GM12874 (cell line): Measurements from ENCODE around the gene TM2D1.

Experiments
- CTCF ChIP-seq: IDR thresholded peaks from 2 replicates; pipeline ENCODE4 v1.5.1; 2011; ENCODE audit warnings: low read depth, mild to moderate bottlenecking, control low read depth, low read length, moderate library complexity; ENCODE audit not compliant: insufficient read depth

Gene TM2D1

GRCh38 chr1:61699911-61700851 lies 24.8 kb downstream of the TM2D1 start:
- no peak for TF ChIP-seq CTCF

- TF ChIP-seq CTCF: no peak
These were observed 32.7 kb downstream of the TM2D1 start for GRCh38 chr1:61692155-61692800.

GRCh38 chr1:61687901-61688300 lies 37.0 kb downstream of the TM2D1 start:
- no peak for TF ChIP-seq CTCF

GRCh38 chr1:61682891-61683290 lies 42.0 kb downstream of the TM2D1 start:
- TF ChIP-seq CTCF: no peak

DNA sequence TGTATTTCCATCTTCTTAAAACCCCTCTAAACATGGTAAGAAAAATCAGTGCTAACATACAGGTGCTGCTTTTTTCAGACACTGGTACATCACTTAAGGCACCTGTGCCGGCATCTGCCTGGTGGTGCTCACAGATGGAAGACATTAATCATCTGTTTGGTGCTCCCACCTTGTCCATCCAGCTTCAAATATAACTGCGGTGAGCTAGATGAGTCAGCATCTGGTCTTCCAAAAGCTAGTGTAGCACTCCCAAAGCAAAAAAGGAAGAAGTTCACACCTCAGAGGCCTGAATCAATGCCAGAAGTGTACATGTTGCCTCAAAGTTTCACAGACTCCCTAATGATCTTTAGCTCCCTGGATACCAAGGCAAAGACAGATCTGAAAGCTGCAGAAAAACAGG lies 44.4 kb downstream of the TM2D1 start:
- TF ChIP-seq CTCF: no peak

- no peak for TF ChIP-seq CTCF
These were observed 50.7 kb downstream of the TM2D1 start for GRCh38 chr1:61674221-61674620.

GRCh38 chr1:61672376-61672775 lies 52.6 kb downstream of the TM2D1 start:
- no peak for TF ChIP-seq CTCF
